HL-60 (cell line): ENCODE results near the gene SELENOW.

Experiments
- CTCF ChIP-seq: IDR thresholded peaks from one replicate; pipeline ENCODE4 v1.5.1; 2011; ENCODE audit warnings: low read length, control low read depth, inconsistent platforms; ENCODE audit not compliant: insufficient read depth
- GABPA ChIP-seq: IDR thresholded peaks from 2 replicates; pipeline ENCODE4 v1.6.1; 2012; ENCODE audit warnings: low read depth
- POLR2AphosphoS5 ChIP-seq: IDR thresholded peaks from 2 replicates; pipeline ENCODE4 v1.6.1; 2012; ENCODE audit warnings: low read depth
- REST ChIP-seq: IDR thresholded peaks from 2 replicates; pipeline ENCODE4 v1.6.1; 2012; ENCODE audit warnings: low read depth; ENCODE audit not compliant: insufficient replicate concordance
- SPI1 ChIP-seq: IDR thresholded peaks from 2 replicates; pipeline ENCODE4 v1.6.1; 2012; ENCODE audit warnings: low read depth, mild to moderate bottlenecking, borderline replicate concordance

GRCh38 chr19:47760632-47760999 is 17.9 kb upstream of the SELENOW start:
- TF ChIP-seq POLR2AphosphoS5 (peak; percentile 28; the same call in 1 of the 2 replicates), CTCF (no peak), REST (no peak), GABPA (no peak), SPI1 (no peak)
